CD4-positive, alpha-beta T cell treated with Interleukin-12 subunit alpha and Interleukin-12 subunit beta, for 1 hour (primary cell): Measurements from ENCODE around the gene ACOT7.

Source experiments
- DNase-seq: peaks from one replicate; pipeline ENCODE4 v3.0.0-alpha.2; 2020

The ACOT7 gene

DNA sequence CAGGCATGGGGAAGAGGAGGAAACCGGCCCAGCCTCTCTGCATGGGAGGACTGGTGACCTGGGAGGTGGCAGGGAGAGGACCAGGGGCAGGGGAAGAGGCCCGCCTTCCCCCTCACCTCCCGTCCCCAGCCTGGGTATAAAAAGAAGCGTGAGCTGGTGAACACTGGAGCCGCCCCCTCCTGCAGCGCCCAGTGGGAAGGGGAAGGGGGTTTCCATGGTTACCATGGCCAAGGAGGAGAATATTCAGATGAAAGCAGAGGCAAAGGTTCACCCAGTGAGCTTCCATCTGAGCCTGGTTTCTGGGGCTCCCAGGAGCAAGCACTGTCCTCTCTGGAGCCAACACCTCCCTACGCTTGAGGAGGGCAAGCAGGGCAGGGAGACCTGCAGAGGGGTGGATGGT is 54.9 kb downstream of the ACOT7 start:
- no peak for DNase-seq

- no peak for DNase-seq
Observed at GRCh38 chr1:6336776-6337622, 56.6 kb downstream of the ACOT7 start.

DNA sequence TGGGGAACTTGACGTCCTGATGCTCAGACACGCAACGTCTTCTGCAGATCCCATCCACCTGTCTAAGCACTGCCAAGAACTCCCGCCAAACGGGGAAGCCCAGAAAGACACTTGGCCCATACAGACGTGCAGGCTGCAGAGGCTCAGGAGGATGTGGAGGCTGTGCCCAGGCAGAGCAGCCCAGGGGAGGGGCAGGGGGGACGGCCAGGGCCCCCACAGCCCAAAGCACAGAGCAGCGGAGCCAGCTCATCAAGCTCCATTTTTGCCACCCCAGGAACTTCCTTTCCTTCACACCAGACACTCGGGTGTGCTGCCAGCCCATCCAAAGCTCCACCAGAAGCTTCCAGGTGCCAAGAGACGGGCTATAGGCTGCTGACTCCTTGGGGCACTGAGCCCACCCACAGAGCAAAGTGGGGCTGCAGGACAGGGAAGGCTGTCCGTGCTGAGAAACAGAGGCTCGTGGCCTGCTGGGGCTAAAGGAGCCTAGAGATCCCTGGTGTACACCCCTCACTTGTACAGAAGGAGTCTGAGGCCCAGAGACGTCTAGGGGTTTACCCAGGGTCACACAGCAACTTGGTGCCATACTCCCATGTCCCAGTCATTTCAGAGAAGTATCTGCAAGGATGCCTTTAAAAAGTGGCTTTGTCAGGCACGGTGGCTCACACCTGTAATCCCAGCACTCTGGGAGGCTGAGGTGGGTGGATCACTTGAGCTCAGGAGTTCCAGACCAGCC is 59.1 kb downstream of the ACOT7 start:
- no peak for DNase-seq

DNA sequence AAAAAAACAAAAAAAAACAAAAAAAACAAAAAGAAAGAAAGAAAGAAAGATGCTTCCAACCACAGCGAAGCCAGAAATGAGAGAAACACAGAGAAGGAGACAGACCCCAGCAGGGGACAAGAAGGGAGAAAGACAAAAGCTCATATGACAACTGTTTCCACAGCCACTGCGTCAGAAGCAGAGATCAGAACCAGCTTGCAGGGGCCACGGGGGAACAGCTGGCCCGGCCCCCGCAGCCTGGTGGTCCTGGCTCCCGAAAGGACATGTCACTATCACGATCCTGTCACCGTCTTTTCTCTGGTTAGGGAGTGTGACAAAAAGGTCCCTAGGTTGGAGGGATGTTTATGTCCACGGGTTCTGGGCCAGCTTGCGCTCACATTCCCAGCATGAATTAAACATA is 60.7 kb downstream of the ACOT7 start:
- DNase-seq: no peak

GRCh38 chr1:6331543-6332273 is 61.9 kb downstream of the ACOT7 start:
- no peak for DNase-seq

GRCh38 chr1:6330410-6330911 is 63.1 kb downstream of the ACOT7 start:
- no peak for DNase-seq

DNA sequence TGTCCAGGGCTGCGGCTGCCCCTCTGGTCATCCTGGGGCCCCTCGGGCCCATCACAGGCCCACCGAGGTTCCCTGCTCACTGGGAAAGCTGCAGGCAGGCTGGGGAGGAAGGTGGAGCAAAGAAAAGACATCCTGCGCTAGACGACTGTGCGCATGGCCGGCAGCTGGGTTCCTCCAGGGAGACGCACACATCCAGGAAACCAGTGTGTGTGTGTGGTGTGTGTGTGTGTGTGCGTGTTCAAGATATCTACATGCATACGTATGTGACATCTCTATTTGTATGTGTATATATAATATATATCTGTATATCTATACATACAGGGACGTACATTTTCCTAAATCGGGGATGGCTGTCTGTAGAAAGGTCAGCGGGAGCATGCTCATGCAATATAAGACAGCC is 63.7 kb downstream of the ACOT7 start:
- DNase-seq: no peak

- no peak for DNase-seq
Observed at GRCh38 chr1:6329396-6329795, 64.2 kb downstream of the ACOT7 start.

DNA sequence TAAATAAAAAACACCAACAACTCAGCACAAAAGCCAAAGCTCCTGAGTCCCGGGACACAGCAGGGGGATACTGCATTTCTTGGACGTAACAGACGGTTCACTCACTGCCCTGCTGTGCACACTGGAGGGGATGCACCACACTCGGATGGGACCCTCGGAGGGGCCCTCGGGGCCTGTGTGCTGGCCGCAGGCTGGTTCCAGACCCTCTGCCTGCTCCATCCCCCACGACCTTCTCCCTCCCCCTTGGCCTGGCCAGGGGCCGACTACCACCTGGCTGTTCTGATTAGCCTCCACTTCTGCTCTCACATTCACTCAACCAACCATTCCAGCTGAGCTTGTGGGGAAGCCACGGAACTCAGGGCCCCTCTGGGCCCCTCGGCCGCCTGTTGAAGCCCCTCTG is 64.9 kb downstream of the ACOT7 start:
- DNase-seq: no peak

DNA sequence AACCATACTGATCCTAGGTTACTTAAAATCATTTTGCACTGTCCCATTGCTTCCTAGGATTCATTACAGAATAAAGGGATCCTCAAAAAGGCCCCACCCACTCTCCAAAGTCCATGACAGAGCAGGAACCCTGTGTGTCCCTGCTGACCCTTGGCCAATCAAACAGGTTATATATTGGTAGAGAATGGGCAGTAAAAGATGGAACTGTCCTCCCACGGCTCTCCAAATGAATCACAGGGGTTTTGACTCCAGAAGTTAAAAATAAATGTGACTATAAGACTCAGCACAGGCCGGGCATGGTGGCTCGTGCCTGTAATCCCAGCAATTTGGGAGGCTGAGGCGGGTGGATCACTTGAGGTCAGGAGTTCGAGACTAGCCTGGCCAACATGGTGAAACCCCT is 65.5 kb downstream of the ACOT7 start:
- no peak for DNase-seq

DNA sequence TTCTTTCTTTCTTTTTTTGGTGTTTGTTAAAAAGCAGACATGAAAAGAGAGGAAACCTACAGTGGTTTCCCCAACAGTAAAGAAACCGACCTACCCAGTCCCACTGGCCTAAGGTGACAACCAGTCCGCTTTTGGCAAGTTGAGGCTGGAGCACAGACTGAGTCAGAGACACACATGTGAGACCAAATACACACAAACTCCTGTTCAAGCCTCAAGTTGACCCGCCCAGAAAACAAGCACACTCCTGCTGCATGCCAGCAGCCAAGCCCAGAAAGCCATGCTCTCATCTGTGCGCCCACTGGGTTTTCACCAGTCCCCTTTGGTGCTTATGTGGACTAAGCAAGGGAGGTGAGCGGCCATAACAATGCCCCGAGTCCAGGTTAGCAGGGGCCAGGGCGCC is 68.1 kb downstream of the ACOT7 start:
- DNase-seq: no peak

DNA sequence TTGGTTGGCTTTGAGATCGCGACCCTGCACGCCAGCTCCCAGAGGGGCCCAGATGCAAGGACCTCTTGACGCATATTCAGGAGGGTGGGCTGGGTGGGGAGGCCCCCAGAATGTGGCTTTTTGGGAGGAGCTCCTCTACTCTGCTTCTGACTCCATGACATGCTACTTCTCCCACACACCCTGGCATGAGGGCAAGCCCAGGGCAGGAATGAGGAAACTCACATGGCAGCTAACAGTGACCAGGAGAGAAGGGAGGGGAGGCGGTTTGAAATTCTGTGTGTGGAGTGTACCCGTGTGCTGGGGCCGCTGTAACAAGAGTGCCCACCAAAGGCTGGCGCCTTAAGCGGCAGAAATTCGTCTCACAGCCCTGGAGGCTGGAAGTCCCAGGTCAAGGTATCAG is 71.4 kb downstream of the ACOT7 start:
- no peak for DNase-seq

DNA sequence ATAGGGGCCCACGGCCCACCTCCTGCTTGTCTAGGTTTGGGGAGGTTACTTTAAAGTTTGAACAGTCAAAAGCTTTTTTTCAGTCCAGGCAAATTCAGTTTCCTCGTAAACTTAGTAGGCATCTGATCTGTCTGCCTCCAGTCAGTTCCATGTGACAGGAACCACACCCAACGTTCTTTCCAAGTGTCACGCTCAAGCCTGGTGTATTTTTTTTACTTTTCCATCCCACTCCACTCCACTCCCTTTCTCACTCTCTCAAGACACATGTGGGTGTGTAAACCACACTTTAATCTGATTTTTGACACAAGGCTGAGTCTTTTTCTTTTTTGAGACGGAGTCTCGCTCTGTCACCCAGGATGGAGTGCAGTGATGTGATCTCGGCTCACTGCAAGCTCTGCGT is 72.4 kb downstream of the ACOT7 start:
- DNase-seq: no peak

DNA sequence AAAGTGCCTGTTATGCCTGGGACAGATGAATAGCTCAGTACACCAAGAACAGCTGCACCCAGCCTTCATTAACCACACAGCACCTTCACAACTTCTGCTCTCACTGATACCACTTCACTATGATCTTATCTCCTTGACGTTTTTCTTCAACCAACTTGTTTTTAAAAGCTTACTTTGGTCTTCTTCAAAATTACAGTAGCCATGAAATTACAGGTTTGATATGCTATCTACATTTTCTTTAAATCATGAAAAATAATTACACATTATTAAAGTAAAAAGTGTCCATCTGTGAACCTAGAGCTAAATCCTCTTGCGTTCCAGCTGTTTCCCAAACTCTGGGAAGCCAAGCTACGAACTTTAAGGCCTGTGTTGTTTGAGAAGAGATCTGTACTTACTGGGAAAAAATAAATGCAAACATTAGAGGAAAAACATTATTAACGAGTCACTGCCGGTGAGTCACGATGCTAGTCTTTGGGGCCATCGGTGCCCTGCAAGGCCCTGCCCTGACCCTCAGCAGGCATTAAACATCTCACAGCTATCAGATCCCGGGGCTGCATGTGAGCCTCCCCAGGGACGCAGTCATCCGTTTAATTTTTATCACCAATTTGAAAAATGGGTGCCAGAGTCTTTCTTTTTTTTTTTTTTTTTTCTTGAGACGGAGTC is 76.3 kb downstream of the ACOT7 start:
- DNase-seq: no peak

GRCh38 chr1:6316240-6317097 is 77.1 kb downstream of the ACOT7 start:
- no peak for DNase-seq

GRCh38 chr1:6314503-6314902 is 79.1 kb downstream of the ACOT7 start:
- no peak for DNase-seq

- DNase-seq: no peak
Observed at GRCh38 chr1:6313393-6314200, 80.0 kb downstream of the ACOT7 start.

- no peak for DNase-seq
Observed at GRCh38 chr1:6310116-6310848, 83.3 kb downstream of the ACOT7 start.

- no peak for DNase-seq
Observed at GRCh38 chr1:6309564-6309963, 84.0 kb downstream of the ACOT7 start.

GRCh38 chr1:6308449-6308848 is 85.1 kb downstream of the ACOT7 start:
- DNase-seq: no peak
